GM12878 (cell line): Measurements from ENCODE around the gene C10orf90. TPM values are rescaled to one million over a fixed set of nuclear protein-coding genes. Genes with fewer than 3 reads are reported as not detected.

Experiments
- ATAC-seq: fragments of 200-7000 bp; cut with Tn5 transposase; 3 replicates; pipeline ENCODE4 v1.9.1; 2020; ENCODE audit warnings: mild to moderate bottlenecking, moderate library complexity
- BruUV-seq: library from RNA; stranded (reverse); fragments of 400-500 nt; replicated peaks from 2 replicates; lab custom pipeline; 2021; lab: Mats Ljungman, UMichigan
- CTCF ChIA-PET: fragments of 300-600 bp; sonication (Branson Sonifier 250); formaldehyde crosslinking; extraction: SDS; loops from one replicate; lab custom pipeline; 2021; ENCODE audit warnings: inconsistent platforms; lab: Yijun Ruan, JAX
- POLR2A ChIA-PET: fragments of 350-600 bp; formaldehyde crosslinking; extraction: SDS; loops from one replicate; lab custom pipeline; 2021; ENCODE audit warnings: inconsistent platforms; lab: Charles Lee
- RAD21 ChIA-PET: fragments of 300-600 bp; sonication (Branson Sonifier 250); formaldehyde crosslinking; loops from one replicate; lab custom pipeline; 2023; ENCODE audit warnings: antibody characterized with exemption; ENCODE audit not compliant: unreplicated experiment; lab: Charles Lee
- SMC1A ChIA-PET: fragments of 300-600 bp; sonication (Branson Sonifier 250); formaldehyde crosslinking; loops from one replicate; lab custom pipeline; 2023; ENCODE audit not compliant: unreplicated experiment, uncharacterized antibody; lab: Charles Lee
- DNase-seq: peaks from one replicate; pipeline ENCODE4 v3.0.0-alpha.2; 2011; ENCODE audit warnings: low read depth, low spot score
- FAIRE-seq: peaks from 3 replicates; lab custom pipeline; 2011; peaks lifted over from hg19 to GRCh38; lab: Jason Lieb, UNC
- H2AFZ ChIP-seq: 2 replicates; pipeline ENCODE4 v1.6.0; 2011; ENCODE audit warnings: low read depth, low read length, control low read depth; ENCODE audit not compliant: control insufficient read depth
- H3K27ac ChIP-seq: 2 replicates; pipeline ENCODE4 v1.5.1; 2011; ENCODE audit warnings: control low read depth; ENCODE audit not compliant: control insufficient read depth, insufficient read depth
- H3K27me3 ChIP-seq, 2 experiments: replicated peaks in 1 of 2; 2 replicates each; pipeline versions ENCODE4 v1.6.0 to v1.6.1; 2011; ENCODE audit warnings: low read length in 1 of 2; ENCODE audit not compliant: control insufficient read depth in 2 of 2, insufficient read depth in 2 of 2
- H3K36me3 ChIP-seq, 2 experiments: 2 replicates each; pipeline ENCODE4 v1.5.1; 2011; ENCODE audit warnings: low read length in 1 of 2; ENCODE audit not compliant: control insufficient read depth in 2 of 2, insufficient read depth in 2 of 2
- H3K4me1 ChIP-seq: 2 replicates; pipeline ENCODE4 v1.6.1; 2011; ENCODE audit warnings: mild to moderate bottlenecking, low read length, moderate library complexity, mixed read lengths; ENCODE audit not compliant: control insufficient read depth, insufficient read depth
- H3K4me2 ChIP-seq: 2 replicates; pipeline ENCODE4 v1.6.0; 2011; ENCODE audit warnings: control low read depth; ENCODE audit not compliant: control insufficient read depth, insufficient read depth
- H3K4me3 ChIP-seq: fragments of 200-600 bp; sonication (generic); 2 replicates; pipeline ENCODE4 v1.5.1; 2016
- H3K79me2 ChIP-seq: 2 replicates; pipeline ENCODE4 v1.6.0; 2011; ENCODE audit warnings: low read length; ENCODE audit not compliant: control insufficient read depth, insufficient read depth
- H3K9ac ChIP-seq: 2 replicates; pipeline ENCODE4 v1.8.0; 2011; ENCODE audit warnings: low read length, control low read depth, mixed read lengths; ENCODE audit not compliant: control insufficient read depth, insufficient read depth
- H3K9me3 ChIP-seq: replicated peaks from 3 replicates; pipeline ENCODE4 v1.5.1; 2011; ENCODE audit warnings: mild to moderate bottlenecking, low read length; ENCODE audit not compliant: control insufficient read depth, insufficient read depth
- H4K20me1 ChIP-seq: 2 replicates; pipeline ENCODE4 v1.6.0; 2011; ENCODE audit not compliant: control insufficient read depth, insufficient read depth
- CEBPZ ChIP-seq: fragments of 150-350 bp; IDR thresholded peaks from 2 replicates; pipeline ENCODE4 v1.6.1; 2016; ENCODE audit warnings: low read depth, low read length
- CHD1 ChIP-seq: IDR thresholded peaks from 2 replicates; pipeline ENCODE4 v1.6.1; 2012; ENCODE audit warnings: low read depth, low read length, improper control_type of control experiment
- FOXM1 ChIP-seq: IDR thresholded peaks from 2 replicates; pipeline ENCODE4 v1.6.1; 2012; ENCODE audit warnings: low read depth, mild to moderate bottlenecking, inconsistent platforms, low read length, moderate library complexity
- KDM1A ChIP-seq: fragments of 200-600 bp; sonication (generic); IDR thresholded peaks from 2 replicates; pipeline ENCODE4 v1.6.1; 2016; ENCODE audit warnings: borderline replicate concordance
- NFYB ChIP-seq: IDR thresholded peaks from 2 replicates; pipeline ENCODE4 v1.6.1; 2011; ENCODE audit warnings: low read depth, mild to moderate bottlenecking, low read length, improper control_type of control experiment, moderate library complexity; ENCODE audit not compliant: insufficient read depth
- NRF1 ChIP-seq: conservative IDR thresholded peaks from 2 replicates; pipeline ENCODE4 v1.6.1; 2011; ENCODE audit warnings: mild to moderate bottlenecking, low read depth, low read length, improper control_type of control experiment
- PML ChIP-seq: IDR thresholded peaks from 2 replicates; pipeline ENCODE4 v1.6.1; 2012; ENCODE audit warnings: low read length, inconsistent platforms
- POU2F2 ChIP-seq: IDR thresholded peaks from 3 replicates; pipeline ENCODE4 v1.6.1; 2011; ENCODE audit warnings: low read depth, mild to moderate bottlenecking, low read length, borderline replicate concordance
- RBBP5 ChIP-seq: fragments of 200-600 bp; sonication (generic); conservative IDR thresholded peaks from 2 replicates; pipeline ENCODE4 v1.6.1; 2016
- SIN3A ChIP-seq: IDR thresholded peaks from 2 replicates; pipeline ENCODE4 v1.6.1; 2012; ENCODE audit warnings: low read depth, low read length, improper control_type of control experiment
- SREBF1 ChIP-seq: IDR thresholded peaks from 2 replicates; pipeline ENCODE4 v1.6.1; 2012; ENCODE audit warnings: mild to moderate bottlenecking, low read length
- SREBF2 ChIP-seq: IDR thresholded peaks from 2 replicates; pipeline ENCODE4 v1.6.1; 2012; ENCODE audit warnings: mild to moderate bottlenecking, low read length
- STAT1 ChIP-seq: fragments of 450-650 bp; conservative IDR thresholded peaks from 2 replicates; pipeline ENCODE4 v1.6.1; 2014; ENCODE audit warnings: antibody characterized with exemption, mild to moderate bottlenecking
- WGBS: methylation state at CpG from one replicate; pipeline ENCODE4 v1.1.6; 2016; ENCODE audit warnings: low lambda C conversion rate; ENCODE audit not compliant: insufficient replicate concordance, insufficient coverage; ENCODE audit errors: missing lambda C conversion rate; 5-methylcytosine and 5-hydroxymethylcytosine counted together
- in situ Hi-C: fragments of 300-500 bp; cut with MboI; formaldehyde crosslinking; loops from 9 replicates; pipeline ENCODE4 v1.14.3; 2018; ENCODE audit warnings: mixed read lengths
- intact Hi-C: fragments of 100-400 bp; cut with micrococcal nuclease; formaldehyde crosslinking; loops from one replicate; pipeline ENCODE4 v1.14.2; 2022; ENCODE audit not compliant: unreplicated experiment
- polyA plus RNA-seq, 11 experiments: library from polyadenylated mRNA; depleted of rRNA in 4 of 11; unstranded in 6 of 11; stranded (reverse) in 5 of 11; fragments of >200 nt; fragmentation: Nextera tagmentation in 4 of 11; fragmentation: Illumina TruSeq in 1 of 11; extraction: Ambion mirVana in 4 of 11; extraction: Trizol in 1 of 11; gene quantifications; 1 replicate in 1 of 11; 2 replicates in 10 of 11; pipeline versions ENCODE4 v1.2.1 to v1.2.3, GENCODE V29; 2011 to 2016; ENCODE audit warnings: inconsistent platforms in 2 of 11, missing spikeins in 2 of 11, low read depth in 1 of 11
- total RNA-seq, 4 experiments: library from RNA; depleted of rRNA in 3 of 4; stranded (reverse); fragments of >200 nt in 3 of 4; fragmentation: Illumina TruSeq in 1 of 4; extraction: Trizol in 1 of 4; gene quantifications; 2 replicates each; pipeline versions ENCODE4 v1.2.1 to v1.2.3, GENCODE V29; 2013 to 2021

Gene C10orf90
- total and polyA plus RNA-seq, 10 of the 15 experiments (the other 5 are each of a cell fraction or from before 2014, with no cell fraction given) = 0.04 TPM; not detected in 9

- H3K9ac ChIP-seq = no peak overlapping the region
- DNase-seq (no peak), ATAC-seq (no peak)
- no peaks in the 10 kb centered on the region for H3K79me2 ChIP-seq
- H3K27ac ChIP-seq = no peak overlapping the region
- TF ChIP-seq PML (no peak), CEBPZ (no peak), RBBP5 (no peak), NFYB (no peak), STAT1 (no peak), SIN3A (no peak), KDM1A (no peak), POU2F2 (no peak), SREBF1 (no peak), NRF1 (no peak), SREBF2 (no peak), CHD1 (no peak), FOXM1 (no peak)
- TF ChIP-seq, all 136 proteins: peak for 0
- WGBS = 8% methylated on average over 6 of the region's 8 CpGs
- ChIA-PET CTCF (no interaction called here), RAD21 (no interaction called here), SMC1A (no interaction called here), POLR2A (no interaction called here)
- H3K4me2 ChIP-seq = no peak overlapping the region
- no peak for FAIRE-seq
- intact Hi-C loops = no loop called here
- in situ Hi-C loops = no loop called here
- BruUV-seq = no TSS peak
- no peak overlapping the region for H2AFZ ChIP-seq
- no peaks in the 10 kb centered on the region for H3K9me3 ChIP-seq
- H3K4me1 ChIP-seq = no peaks in the 10 kb centered on the region
- H4K20me1 ChIP-seq = no peaks in the 10 kb centered on the region
- H3K36me3 ChIP-seq = no peaks in the 10 kb centered on the region
- H3K27me3 ChIP-seq = no peaks in the 10 kb centered on the region
- H3K4me3 ChIP-seq = no peak overlapping the region
Measured at GRCh38 chr10:126470991-126471390, 199.5 kb downstream of the C10orf90 start.
